ENCODE results near the gene POC1A.
"Not testable (repeated sequence)": the region's sequence is repeated elsewhere in the genome, so short reads cannot be mapped to it uniquely, and the experiment has no call there.

Gene POC1A

DNA sequence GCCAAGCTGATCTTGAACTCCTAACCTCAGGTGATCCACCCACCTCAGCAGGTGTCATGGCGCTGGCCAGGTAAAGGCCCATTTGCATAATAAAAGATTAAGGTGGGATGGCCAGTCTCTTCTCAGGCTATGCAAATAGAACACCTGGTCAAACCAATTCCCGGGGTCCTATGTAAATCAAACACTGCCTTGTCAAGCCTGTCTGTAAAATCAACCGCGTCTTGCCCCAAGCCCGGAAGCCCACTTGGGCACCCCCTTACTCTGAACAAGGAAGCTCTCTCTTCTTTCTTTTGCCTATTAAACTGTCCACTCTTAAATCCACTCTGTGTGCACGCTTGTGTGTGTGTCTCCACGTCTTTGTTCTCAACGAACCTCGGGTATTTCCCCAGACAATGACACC, 13.0 kb upstream of the POC1A start:
- H3K4me1 ChIP-seq (ENCODE audit: control insufficient read depth, insufficient read depth, low read length): no peaks in the 10 kb centered on the region
- H3K36me3 ChIP-seq (ENCODE audit: control insufficient read depth, insufficient read depth, low read length): no peaks in the 10 kb centered on the region
- no peak overlapping the region for H3K9ac ChIP-seq (ENCODE audit: low read length)
- no peaks in the 10 kb centered on the region for H3K27me3 ChIP-seq (ENCODE audit: control insufficient read depth, insufficient read depth, low read length)
- H3K4me3 ChIP-seq (ENCODE audit: low read length): no peak overlapping the region
- H3K27ac ChIP-seq (ENCODE audit: low read depth, low read length): no peak overlapping the region

DNA sequence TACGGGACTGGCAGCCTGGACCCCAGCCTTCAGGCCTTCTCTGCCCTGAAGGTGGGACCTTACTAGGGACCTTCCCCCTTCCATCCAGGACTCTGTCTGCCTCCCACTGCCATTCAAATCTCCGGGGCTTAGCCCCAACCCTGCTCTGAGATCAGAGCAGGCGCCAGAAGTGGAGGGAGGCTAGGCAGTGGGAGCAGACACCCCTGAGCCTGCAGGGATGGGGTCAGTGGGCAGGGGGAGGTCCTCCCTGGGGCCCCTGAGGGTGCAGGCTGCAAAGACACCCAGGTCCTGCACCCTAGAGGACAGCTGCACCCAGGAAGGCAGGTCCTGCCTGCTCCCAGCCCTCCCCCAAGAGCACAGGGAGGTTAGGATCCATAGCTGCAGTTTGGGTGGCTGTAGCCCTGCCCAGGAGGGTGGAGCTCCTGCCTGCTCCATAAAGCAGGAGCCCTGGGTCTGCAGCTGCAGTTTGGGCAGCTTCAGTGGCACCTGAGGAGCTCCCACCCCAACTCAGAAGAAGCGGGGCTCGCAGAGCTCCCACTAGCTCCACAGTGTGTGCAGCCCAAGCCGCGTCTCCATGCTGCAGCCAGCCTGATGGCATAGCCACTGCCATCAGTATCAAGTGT, 8.1 kb upstream of the POC1A start:
- no peaks in the 10 kb centered on the region for H3K36me3 ChIP-seq (ENCODE audit: control insufficient read depth, insufficient read depth, low read length)
- H3K9ac ChIP-seq (ENCODE audit: low read length): no peak overlapping the region
- H3K4me1 ChIP-seq (ENCODE audit: control insufficient read depth, insufficient read depth, low read length): no peaks in the 10 kb centered on the region
- H3K27me3 ChIP-seq (ENCODE audit: control insufficient read depth, insufficient read depth, low read length): no peaks in the 10 kb centered on the region
- H3K27ac ChIP-seq (ENCODE audit: low read depth, low read length): no peak overlapping the region
- H3K4me3 ChIP-seq (ENCODE audit: low read length): no peak overlapping the region

DNA sequence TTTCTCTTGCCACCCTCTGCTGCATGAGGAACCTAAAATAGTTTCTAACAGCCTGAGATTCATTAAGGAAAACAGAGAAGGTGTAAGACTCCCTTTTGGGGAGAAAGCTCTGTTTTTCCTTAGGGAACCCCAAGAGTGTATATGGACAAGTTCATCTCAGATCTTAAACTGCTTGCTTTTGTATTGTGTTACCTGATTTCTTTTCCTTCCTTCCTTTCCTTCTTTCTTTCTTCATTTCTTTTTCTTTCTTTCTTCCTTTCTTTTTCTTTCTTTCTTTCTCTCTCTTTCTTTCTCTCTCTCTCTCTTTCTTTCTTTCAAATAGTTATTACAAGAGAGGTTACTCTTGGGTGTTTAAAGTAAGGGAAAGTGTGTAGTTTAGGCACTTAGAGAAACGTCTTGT, 5.3 kb upstream of the POC1A start:
- H3K36me3 ChIP-seq (ENCODE audit: control insufficient read depth, insufficient read depth, low read length): no peaks in the 10 kb centered on the region
- H3K4me1 ChIP-seq (ENCODE audit: control insufficient read depth, insufficient read depth, low read length): no peaks in the 10 kb centered on the region
- no peak overlapping the region for H3K9ac ChIP-seq (ENCODE audit: low read length)
- H3K4me3 ChIP-seq (ENCODE audit: low read length): no peak overlapping the region
- no peaks in the 10 kb centered on the region for H3K27me3 ChIP-seq (ENCODE audit: control insufficient read depth, insufficient read depth, low read length)
- no peak overlapping the region for H3K27ac ChIP-seq (ENCODE audit: low read depth, low read length)

DNA sequence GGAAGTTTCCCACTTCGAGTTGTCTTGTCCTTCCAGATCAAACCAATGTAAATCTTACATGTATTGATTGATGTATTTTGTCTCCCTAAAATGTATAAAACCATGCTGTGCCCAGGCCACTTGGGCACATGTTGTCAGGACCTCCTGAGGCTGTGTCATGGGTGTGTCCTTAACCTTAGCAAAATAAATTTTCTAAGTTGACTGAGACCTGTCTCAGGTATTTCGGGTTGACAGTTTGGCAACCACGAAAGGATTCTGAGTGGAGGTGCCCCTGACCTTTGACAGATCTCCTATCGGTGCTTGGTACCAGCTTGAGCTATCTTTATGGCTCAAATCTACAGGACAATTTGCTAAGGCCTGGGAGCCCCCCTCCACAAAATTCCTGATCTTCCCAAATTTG, 1.7 kb upstream of the POC1A start:
- H3K9ac ChIP-seq (ENCODE audit: low read length): no peak overlapping the region
- H3K27me3 ChIP-seq (ENCODE audit: control insufficient read depth, insufficient read depth, low read length): no peaks in the 10 kb centered on the region
- no peaks in the 10 kb centered on the region for H3K36me3 ChIP-seq (ENCODE audit: control insufficient read depth, insufficient read depth, low read length)
- H3K4me3 ChIP-seq (ENCODE audit: low read length): no peak overlapping the region
- H3K4me1 ChIP-seq (ENCODE audit: control insufficient read depth, insufficient read depth, low read length): no peaks in the 10 kb centered on the region
- H3K27ac ChIP-seq (ENCODE audit: low read depth, low read length): no peak overlapping the region

DNA sequence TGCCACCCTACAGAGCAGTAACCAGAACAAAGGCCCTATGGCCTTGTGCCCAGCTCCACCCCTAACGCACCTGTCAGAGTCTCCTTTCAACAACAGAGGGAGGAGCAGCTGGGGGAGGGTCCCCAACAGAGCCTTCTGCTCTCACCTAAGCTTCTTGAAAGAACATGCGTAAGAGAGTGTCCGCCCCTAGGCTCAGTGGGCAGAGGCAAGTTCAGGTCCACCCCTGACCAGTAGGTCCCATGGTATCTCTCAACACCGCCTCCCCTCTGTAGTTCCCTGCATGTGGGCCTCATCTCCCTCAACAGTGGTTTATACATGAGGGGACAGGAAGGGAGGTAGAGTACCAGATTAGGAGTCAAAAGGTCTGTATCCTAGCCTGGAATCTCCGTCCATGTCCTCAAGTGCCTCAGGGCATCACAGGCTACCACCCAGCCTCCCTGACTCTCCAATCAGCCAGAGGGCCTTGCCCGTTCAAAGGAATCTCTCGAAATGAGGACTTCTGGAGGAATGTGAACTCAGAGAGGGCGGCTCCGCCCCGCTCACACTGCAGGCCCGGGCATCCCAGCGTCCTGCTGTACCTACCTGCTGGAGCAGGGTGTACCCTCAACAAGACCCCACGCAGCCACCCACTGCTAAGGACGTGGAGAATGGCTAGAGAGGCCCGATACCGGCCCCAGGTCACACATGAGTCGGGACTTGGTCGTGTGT, 680 bp downstream of the POC1A start:
- Histone ChIP-seq H3K27ac (ENCODE audit: low read depth, low read length) (no peak overlapping the region), H3K27me3 (ENCODE audit: control insufficient read depth, insufficient read depth, low read length) (no peaks in the 10 kb centered on the region), H3K9ac (ENCODE audit: low read length) (no peak overlapping the region), H3K4me1 (ENCODE audit: control insufficient read depth, insufficient read depth, low read length) (no peaks in the 10 kb centered on the region), H3K4me3 (ENCODE audit: low read length) (peak overlapping the region; percentile 73), H3K36me3 (ENCODE audit: control insufficient read depth, insufficient read depth, low read length) (no peaks in the 10 kb centered on the region)

DNA sequence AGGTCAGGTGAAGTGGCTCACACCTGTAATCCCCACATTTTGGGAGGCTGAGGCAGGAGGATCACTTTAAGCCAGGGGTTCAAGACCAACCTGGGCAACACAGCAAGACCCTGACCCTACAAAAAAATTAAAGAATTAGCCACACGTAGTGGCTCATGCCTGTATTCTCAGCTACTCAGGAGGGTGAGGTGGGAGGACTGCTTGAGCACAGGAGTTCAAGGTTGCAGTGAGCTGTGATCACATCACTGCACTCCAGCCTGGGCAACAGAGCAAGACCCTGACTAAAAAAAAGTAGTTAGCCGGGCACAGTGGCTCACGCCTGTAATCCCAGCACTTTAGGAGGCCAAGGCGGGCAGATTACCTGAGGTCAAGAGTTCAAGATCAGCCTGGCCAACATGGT, 2.2 kb downstream of the POC1A start:
- H3K27me3 ChIP-seq (ENCODE audit: control insufficient read depth, insufficient read depth, low read length); H3K4me3 ChIP-seq (ENCODE audit: low read length): not testable (repeated sequence)

DNA sequence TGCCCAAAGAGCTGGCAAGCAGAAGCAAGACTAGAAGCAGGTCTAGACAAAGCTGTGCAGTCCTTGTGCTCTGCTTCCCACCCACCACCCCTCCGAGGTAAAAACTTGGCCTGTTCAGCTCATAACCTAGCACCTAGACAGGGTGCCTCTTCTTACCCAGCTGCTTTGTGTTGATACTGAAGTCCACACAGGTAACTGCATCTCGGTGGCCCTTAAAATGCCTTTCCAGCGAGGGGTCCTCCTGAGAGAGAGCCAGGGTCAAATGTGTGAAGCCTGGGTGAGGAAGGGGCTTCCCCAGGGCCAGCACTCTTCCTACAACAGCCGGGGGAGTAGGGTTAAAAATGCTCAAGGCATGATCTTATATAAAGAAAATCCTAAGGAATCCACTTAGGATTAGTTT, 3.4 kb downstream of the POC1A start:
- no peak overlapping the region for H3K4me3 ChIP-seq (ENCODE audit: low read length)
- H3K36me3 ChIP-seq (ENCODE audit: control insufficient read depth, insufficient read depth, low read length): no peaks in the 10 kb centered on the region
- H3K27me3 ChIP-seq (ENCODE audit: control insufficient read depth, insufficient read depth, low read length): no peaks in the 10 kb centered on the region
- H3K4me1 ChIP-seq (ENCODE audit: control insufficient read depth, insufficient read depth, low read length): no peaks in the 10 kb centered on the region
- H3K9ac ChIP-seq (ENCODE audit: low read length): no peak overlapping the region
- no peak overlapping the region for H3K27ac ChIP-seq (ENCODE audit: low read depth, low read length)

More for the DNA sequence above, 2.2 kb downstream of the POC1A start:
- not testable (repeated sequence) for H3K27ac ChIP-seq (ENCODE audit: low read depth, low read length); H3K9ac ChIP-seq (ENCODE audit: low read length); H3K36me3 ChIP-seq (ENCODE audit: control insufficient read depth, insufficient read depth, low read length); H3K4me1 ChIP-seq (ENCODE audit: control insufficient read depth, insufficient read depth, low read length)

DNA sequence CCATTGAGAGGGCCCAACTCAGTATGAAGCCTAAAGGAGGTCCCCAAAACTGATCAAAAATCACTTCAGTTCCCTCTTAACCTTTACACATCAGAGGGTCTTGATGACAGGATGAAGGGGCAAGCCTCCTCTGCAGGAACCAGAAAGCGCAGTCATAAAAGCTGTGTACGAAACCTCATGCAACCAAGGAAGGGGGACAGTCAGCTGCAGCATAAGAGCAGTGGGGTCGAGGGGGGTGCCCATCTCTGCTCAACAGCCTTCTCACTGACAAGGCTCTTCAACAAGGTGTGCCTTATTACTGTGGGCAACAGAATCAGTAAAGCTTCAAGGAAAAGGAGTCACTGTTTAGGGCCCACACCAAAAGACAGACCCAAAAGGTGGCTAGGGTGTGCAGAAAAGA, 3.9 kb downstream of the POC1A start:
- no peak overlapping the region for H3K9ac ChIP-seq (ENCODE audit: low read length)
- no peak overlapping the region for H3K4me3 ChIP-seq (ENCODE audit: low read length)
- H3K4me1 ChIP-seq (ENCODE audit: control insufficient read depth, insufficient read depth, low read length): no peaks in the 10 kb centered on the region
- H3K27me3 ChIP-seq (ENCODE audit: control insufficient read depth, insufficient read depth, low read length): no peaks in the 10 kb centered on the region
- no peak overlapping the region for H3K27ac ChIP-seq (ENCODE audit: low read depth, low read length)
- H3K36me3 ChIP-seq (ENCODE audit: control insufficient read depth, insufficient read depth, low read length): no peaks in the 10 kb centered on the region

DNA sequence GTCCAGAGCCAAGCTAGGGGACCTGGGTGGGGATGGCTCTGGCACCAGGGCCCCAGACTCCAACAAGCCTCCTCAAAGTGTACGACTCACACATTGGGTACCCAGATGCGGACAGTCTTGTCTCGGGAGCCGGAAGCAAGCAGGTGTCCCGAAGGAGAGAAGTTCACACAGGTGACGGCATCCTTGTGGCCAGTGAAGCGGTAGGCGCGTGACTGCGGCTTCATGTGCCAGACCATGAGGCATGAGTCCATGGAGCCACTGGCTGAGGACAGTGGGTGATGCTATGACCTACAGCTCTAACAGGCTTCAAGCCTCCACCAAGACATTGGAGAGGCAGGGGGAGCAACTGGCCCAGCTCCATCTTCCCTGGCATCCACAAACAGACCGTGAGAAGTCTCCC, 4.5 kb downstream of the POC1A start:
- no peak overlapping the region for H3K4me3 ChIP-seq (ENCODE audit: low read length)
- no peaks in the 10 kb centered on the region for H3K27me3 ChIP-seq (ENCODE audit: control insufficient read depth, insufficient read depth, low read length)
- no peak overlapping the region for H3K9ac ChIP-seq (ENCODE audit: low read length)
- H3K4me1 ChIP-seq (ENCODE audit: control insufficient read depth, insufficient read depth, low read length): no peaks in the 10 kb centered on the region
- no peak overlapping the region for H3K27ac ChIP-seq (ENCODE audit: low read depth, low read length)
- H3K36me3 ChIP-seq (ENCODE audit: control insufficient read depth, insufficient read depth, low read length): no peaks in the 10 kb centered on the region

DNA sequence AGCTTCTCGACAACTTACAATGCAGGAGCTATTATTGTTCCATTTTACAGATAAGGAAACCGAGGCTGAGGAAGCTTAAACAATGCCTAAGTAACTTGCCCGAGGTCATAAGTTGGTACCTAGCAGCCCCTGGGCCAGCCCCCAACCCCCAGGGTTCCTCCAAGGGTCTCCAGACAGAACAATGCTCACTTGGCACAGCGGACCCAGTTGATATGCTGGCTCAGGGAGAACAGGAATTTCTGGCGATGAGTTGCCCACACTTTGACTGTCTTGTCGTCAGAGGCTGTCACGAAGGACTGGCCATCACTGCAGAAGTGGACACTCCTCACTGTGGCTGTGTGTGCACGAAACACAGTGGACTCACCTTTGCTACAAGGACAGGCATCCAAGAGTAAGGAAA, 5.2 kb downstream of the POC1A start:
- H3K27ac ChIP-seq (ENCODE audit: low read depth, low read length): no peak overlapping the region

DNA sequence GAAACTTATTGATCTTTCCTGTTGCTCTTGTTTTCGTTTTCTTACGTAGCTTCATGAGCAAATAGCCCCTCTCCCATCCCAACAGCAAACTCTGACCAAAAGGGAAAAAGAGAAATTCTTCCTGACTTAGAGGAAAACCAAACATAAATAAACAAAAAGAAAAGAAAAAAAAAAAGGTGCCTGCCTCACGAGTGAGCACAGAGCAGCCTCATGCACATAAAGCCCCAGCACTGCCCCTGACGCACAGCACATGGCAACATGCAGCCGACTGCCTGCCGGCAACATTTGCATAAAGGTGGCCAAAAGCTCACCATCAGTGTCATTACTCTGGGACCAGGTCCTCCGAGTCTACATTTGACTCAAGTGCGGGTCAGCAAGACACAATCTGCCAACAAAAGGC, 6.4 kb downstream of the POC1A start:
- no peak overlapping the region for H3K9ac ChIP-seq (ENCODE audit: low read length)

More for the DNA sequence above, 5.2 kb downstream of the POC1A start:
- Histone ChIP-seq H3K27me3 (ENCODE audit: control insufficient read depth, insufficient read depth, low read length) (no peaks in the 10 kb centered on the region), H3K9ac (ENCODE audit: low read length) (no peak overlapping the region), H3K4me1 (ENCODE audit: control insufficient read depth, insufficient read depth, low read length) (peaks cover 1% of the 10 kb centered on the region), H3K4me3 (ENCODE audit: low read length) (no peak overlapping the region), H3K36me3 (ENCODE audit: control insufficient read depth, insufficient read depth, low read length) (no peaks in the 10 kb centered on the region)

DNA sequence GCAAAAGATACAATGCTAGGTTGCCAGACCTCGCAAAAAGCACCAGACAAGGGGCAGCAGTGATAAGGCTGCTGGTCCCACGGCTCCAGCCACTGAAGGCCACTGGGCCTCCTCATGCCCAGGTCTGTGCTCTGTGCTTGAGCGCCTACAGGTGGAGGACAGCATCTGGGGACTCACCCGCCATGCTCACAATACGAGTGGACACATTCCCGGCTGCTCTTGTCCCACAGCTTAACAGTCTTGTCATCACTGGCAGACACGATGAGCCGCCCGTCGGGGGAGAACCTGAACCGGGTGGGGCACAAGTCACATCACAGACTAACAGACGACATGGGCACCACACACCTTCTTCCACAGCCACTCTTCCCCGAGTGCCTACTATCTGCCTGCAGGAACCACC, 7.4 kb downstream of the POC1A start:
- H3K4me1 ChIP-seq (ENCODE audit: control insufficient read depth, insufficient read depth, low read length): peaks cover 2% of the 10 kb centered on the region
- H3K9ac ChIP-seq (ENCODE audit: low read length): no peak overlapping the region
- no peaks in the 10 kb centered on the region for H3K36me3 ChIP-seq (ENCODE audit: control insufficient read depth, insufficient read depth, low read length)
- no peaks in the 10 kb centered on the region for H3K27me3 ChIP-seq (ENCODE audit: control insufficient read depth, insufficient read depth, low read length)
- no peak overlapping the region for H3K4me3 ChIP-seq (ENCODE audit: low read length)
- no peak overlapping the region for H3K27ac ChIP-seq (ENCODE audit: low read depth, low read length)

More for the DNA sequence above, 6.4 kb downstream of the POC1A start:
- H3K27me3 ChIP-seq (ENCODE audit: control insufficient read depth, insufficient read depth, low read length): no peaks in the 10 kb centered on the region
- H3K36me3 ChIP-seq (ENCODE audit: control insufficient read depth, insufficient read depth, low read length): no peaks in the 10 kb centered on the region
- H3K4me1 ChIP-seq (ENCODE audit: control insufficient read depth, insufficient read depth, low read length): peaks cover 2% of the 10 kb centered on the region
- no peak overlapping the region for H3K27ac ChIP-seq (ENCODE audit: low read depth, low read length)
- no peak overlapping the region for H3K4me3 ChIP-seq (ENCODE audit: low read length)

DNA sequence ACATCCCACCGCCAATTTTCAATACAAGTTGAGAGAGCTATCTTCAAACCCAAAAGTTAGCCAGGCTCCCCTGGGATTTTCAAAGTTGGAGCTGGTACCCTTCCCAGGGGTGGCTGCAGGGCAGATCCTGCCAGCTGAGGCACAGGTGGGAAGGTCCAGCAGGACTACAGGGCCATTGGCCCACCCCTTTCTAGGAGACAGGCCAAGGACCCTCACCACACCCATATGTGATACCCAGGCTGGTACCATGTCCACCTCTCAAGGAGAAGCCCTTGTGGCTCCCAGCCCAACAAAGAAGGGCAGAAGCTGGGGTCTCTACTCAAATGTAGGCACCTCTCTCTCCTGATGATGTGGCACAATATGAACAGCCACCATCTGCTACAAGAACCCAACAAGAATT, 8.0 kb downstream of the POC1A start:
- Histone ChIP-seq H3K4me1 (ENCODE audit: control insufficient read depth, insufficient read depth, low read length) (peaks cover 2% of the 10 kb centered on the region), H3K9ac (ENCODE audit: low read length) (no peak overlapping the region), H3K27ac (ENCODE audit: low read depth, low read length) (no peak overlapping the region), H3K36me3 (ENCODE audit: control insufficient read depth, insufficient read depth, low read length) (no peaks in the 10 kb centered on the region), H3K27me3 (ENCODE audit: control insufficient read depth, insufficient read depth, low read length) (no peaks in the 10 kb centered on the region), H3K4me3 (ENCODE audit: low read length) (no peak overlapping the region)
